Right forelimb (tissue), 1 donor: ENCODE measurements around the gene BTBD16.
A peak's percentile ranks its signal among the peaks of the same experiment; 100 is the strongest.

Source experiments
- DNase-seq: peaks from one replicate; pipeline ENCODE4 v3.0.0-alpha.2; 2018

BTBD16 gene

DNA sequence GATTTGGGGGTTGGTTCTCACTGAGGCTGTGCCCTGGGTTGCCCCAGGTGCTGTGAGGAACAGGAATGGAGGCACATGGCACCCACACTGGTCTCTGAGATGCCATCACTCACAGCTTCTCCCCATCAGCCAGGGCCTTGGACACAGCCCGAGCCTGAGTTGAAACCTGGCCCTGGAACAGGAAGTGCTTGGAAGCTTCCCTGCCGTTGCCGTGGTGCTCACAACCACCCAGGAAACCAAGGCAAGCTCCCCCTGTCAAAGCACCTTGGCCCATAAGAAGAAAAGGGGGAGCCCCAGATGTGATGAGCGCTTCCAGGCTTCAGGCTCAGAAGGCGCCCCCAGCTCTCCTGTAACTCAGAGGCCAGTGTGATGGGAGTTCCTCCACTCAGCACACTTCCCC, at the start of gene BTBD16:
Gene BTBD16 (plus strand): TSS at position 221 of the 400 bp plus-strand sequence. CDS start 3,786 bp downstream, outside the sequence.
- no peak for DNase-seq

GRCh38 chr10:122221958-122222357, 49.1 kb upstream of the BTBD16 start:
- no peak for DNase-seq

DNA sequence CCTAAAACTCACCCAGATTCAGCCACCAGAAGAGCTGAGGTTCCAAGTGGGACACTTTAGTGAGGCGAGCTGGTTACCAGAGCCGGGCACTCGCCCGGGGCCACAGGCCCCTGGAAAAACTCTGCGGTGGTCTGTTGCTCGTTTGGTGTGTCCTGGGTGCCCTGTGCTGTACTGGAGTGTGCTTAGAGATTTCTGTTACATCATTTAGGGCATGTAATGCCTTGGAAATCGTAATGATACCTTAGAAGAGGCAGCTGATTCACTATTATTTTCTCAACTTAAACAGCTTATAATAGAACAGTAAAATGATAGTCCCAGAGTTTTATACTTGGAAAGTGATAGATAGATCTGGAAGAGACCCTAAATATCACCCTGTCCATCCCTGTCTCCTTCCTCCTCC, 48.5 kb upstream of the BTBD16 start:
- DNase-seq = no peak

DNA sequence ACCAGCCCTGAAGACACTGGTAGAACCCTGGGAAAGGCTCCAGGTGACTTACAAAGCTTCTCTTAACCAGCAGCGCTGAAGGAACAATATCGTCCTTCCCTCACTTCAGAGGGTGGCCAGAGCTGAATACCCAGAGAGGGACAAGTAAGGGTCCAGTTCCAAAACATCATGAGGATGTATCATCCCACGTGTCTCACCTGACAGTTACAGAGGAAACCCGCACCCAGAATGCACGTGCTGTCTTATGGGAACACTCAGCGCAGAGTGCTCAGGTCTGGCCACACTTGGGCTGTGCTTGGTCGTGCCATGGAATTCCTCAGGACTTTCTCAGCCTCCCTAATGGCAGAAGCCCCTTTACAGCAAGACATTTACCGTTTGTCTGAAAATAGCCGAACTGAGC, 46.9 kb upstream of the BTBD16 start:
- DNase-seq = no peak

DNA sequence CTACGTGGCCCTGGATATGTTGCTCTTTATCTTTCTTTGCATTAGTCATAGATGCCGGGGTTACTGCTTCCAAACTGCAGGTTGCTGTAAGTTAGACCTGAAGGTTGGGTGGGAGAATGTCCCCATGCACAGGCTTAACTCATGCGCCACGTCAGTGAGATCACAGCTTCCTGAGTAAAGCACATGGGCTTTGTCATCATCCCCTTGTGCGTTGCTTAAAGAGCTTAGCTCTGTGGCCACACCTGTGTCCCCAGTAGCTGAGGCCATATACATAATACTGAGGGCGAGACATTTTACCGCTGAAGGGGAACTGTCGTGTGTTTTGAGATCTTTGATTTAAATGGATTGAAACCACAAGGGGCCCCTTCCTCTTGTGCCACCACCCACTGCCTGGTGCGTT, 45.8 kb upstream of the BTBD16 start:
- no peak for DNase-seq

DNA sequence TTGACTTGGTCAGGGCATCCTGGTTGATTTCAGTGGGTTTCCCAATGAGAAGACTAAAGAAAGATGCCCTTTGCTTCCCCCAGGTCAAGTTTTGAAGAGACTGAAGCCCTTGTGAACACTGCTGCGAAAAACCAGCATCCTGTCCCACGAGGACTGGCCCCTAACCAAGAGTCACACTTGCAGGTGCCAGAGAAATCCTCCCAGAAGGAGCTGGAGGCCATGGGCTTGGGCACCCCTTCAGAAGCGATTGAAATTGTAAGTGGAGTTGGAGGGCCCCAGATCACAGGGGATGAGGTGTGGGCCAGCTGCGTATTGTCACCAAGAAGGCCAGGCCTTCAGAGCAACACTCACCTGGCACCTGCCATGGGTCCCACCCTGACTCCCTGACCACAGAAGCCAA, 43.3 kb upstream of the BTBD16 start:
- DNase-seq = no peak

DNA sequence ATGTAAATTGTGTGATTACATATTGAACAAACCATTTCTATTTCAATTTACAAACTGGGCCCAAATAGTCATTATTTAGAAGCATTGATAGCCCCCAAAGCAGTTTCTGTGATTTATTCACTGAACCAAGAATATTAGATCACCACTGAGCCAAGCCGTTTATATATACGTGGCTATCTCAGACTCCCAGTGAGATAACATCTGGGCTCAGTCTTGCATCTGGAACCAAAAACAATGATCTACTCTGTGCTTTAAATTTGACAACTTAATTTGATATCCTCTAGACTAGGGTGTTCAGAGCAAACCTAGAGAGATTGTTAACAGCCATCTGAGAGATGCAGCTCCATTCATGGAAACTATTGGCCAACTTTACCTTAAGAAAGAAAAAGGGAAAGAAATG, 41.4 kb upstream of the BTBD16 start:
- no peak for DNase-seq

DNA sequence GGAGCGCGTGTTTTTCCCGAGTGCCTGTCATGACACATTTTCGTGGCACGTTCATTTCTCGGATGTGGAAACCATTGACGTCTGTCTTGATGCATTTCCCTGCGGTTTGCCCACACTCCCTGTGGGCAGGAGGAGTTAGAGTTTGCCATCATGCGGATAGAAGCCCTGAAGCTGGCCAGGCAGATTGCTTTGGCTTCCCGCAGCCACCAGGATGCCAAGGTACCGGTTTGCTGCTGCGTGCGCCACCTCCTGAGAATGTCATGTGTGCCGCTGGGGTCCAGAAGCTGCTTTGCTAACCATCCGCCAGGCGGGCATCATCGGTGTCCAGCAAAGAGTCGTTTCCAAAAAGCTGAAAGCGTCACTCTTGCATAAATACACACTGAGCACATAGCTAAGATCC, 40.9 kb upstream of the BTBD16 start:
- DNase-seq = no peak

- DNase-seq = no peak
Measured at GRCh38 chr10:122232769-122233168, 38.3 kb upstream of the BTBD16 start.

DNA sequence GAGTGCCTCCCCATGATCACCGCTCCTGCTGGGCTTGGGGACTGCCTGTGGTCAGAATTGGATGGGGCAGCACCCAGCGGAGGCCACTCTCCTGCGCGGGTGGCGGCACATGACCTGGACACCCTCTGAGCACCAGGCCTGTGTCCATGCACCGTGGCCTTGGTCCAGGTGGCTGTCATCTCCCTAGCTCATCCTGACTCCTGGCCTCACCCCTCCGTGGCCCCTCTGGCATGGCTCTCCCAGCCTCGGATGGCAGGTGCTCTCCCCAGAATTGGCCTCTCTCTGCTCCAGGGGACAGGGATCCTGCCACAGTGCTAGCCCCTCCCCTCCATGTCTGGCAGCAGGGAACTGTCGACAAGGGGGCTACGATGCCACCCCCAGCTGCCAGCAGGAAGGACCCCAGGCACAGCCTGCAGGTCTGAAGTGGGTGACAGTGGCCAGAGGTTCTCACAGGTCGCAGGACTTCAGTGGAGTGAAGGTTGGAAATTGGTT, 37.2 kb upstream of the BTBD16 start:
- no peak for DNase-seq

GRCh38 chr10:122234416-122234815, 36.7 kb upstream of the BTBD16 start:
- no peak for DNase-seq

GRCh38 chr10:122236690-122237306, 34.3 kb upstream of the BTBD16 start:
- DNase-seq = no peak

- no peak for DNase-seq
Measured at GRCh38 chr10:122237331-122237990, 33.6 kb upstream of the BTBD16 start.

DNA sequence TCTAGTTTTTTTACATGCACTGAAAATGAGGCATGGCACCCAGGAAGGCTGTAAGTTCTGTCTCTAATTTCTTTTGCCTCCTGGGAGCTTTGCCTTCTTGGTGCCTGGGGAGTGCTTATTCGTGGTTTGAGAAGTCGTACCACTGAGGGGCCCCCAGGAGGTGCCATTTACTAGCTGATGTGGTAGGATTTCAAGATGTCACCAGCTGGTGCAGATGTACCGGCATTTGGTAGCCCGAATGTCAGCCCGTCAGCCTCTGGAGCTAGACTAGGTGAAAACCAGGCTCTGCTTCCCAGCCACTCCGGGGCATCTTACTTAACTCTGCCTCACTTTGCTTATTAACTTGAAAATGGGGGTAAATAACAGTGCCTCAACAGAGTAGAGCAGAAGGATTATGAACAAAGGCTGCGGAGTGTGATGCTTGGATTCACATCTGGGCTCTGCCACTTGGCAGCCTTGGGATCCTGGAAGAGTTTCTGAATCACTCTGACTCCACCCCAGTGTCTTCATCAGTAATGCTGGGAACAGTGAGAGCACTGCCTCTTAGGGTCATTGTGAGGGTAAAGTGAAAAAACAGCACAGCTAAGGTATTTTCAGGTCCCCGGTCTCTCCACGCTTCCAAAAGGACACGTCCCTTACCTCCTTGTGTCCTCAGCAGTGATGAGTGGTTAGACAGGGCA, 31.4 kb upstream of the BTBD16 start:
- no peak for DNase-seq

DNA sequence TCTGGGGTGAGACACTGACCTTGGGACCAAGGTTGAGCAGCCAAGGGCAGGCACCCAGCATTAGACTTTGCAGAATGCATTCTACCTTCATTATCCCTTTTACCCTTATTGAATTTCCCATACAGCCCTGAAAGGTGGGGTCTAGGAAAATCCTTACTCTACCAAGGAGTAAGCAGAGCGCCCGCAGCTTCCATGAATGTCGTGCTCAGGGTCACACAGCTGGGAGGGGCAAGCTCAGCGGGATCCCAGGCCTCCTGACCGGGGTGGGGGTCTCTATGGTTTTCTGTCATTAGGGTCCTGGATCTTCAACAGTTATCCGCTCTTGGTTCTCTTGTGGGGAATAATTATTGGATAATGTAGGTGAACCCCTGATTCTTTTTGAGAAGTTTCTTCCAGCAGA, 30.7 kb upstream of the BTBD16 start:
- DNase-seq = no peak

- no peak for DNase-seq
Measured at GRCh38 chr10:122241836-122242235, 29.3 kb upstream of the BTBD16 start.

GRCh38 chr10:122243550-122243949, 27.5 kb upstream of the BTBD16 start:
- no peak for DNase-seq

- peak; percentile 59 for DNase-seq
Measured at GRCh38 chr10:122244001-122244975, 26.8 kb upstream of the BTBD16 start.

DNA sequence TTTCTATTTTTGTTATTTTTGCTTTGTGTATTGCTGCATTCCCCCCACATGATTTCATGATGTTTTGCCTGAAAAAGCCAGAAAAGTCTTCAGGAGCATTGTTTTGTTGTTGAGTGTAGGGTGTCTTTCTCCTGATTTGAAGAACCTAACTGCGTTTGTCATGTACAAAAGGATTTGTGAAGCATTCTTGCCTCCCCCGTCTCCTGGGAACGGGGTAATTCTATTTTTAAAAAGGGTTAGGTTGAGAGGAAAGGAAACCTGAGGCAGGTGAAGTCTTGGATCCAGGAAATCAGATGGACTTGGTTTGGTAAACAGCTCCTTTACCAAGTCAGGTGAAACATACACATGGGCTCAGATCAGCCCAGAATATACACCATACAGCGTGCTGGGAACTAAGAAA, 26.0 kb upstream of the BTBD16 start:
- DNase-seq = no peak

DNA sequence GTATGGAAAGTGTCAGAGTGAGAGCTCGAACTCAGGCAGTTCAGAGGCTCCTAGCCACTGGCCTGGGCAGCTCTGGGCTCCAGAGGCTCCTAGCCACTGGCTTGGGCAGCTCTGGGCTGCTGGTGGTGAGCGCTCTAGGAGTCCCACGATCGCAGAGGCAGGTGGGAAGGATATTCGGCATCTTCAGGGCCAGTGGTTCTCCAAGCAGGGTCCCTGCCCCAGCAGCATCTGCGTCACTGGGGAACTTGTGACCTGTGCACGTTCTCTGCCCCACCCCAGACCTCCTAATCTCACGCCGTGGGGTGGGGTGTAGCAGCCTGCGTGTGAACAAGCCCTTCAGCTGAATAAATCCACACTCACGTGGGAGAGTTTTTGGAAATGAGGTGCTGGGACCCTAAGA, 25.2 kb upstream of the BTBD16 start:
- DNase-seq = no peak

GRCh38 chr10:122246830-122247520, 24.1 kb upstream of the BTBD16 start:
- no peak for DNase-seq
